Sigmoid colon (tissue), 7 donors: ENCODE measurements around the gene GABRD. TPM values are rescaled to one million over a fixed set of nuclear protein-coding genes. Genes with fewer than 3 reads are reported as not detected.

Experiments used
- DNase-seq: peaks from one replicate; pipeline ENCODE4 v3.0.0-alpha.2; 2019
- H3K27ac ChIP-seq, 4 donors: fragments of 200-600 bp; sonication (generic); one replicate each; pipeline ENCODE4 v1.5.1; 2016 to 2019; ENCODE audit warnings: mild to moderate bottlenecking in 1 of 4
- H3K27me3 ChIP-seq, 3 donors: fragments of 200-600 bp; sonication (generic); one replicate each; pipeline ENCODE4 v1.5.1; 2019; ENCODE audit warnings: mild to moderate bottlenecking in 1 of 3
- H3K36me3 ChIP-seq, 4 donors: fragments of 200-600 bp; sonication (generic); one replicate each; pipeline ENCODE4 v1.5.1; 2016 to 2019
- H3K4me1 ChIP-seq, 4 donors: fragments of 200-600 bp; sonication (generic); one replicate each; pipeline ENCODE4 v1.5.1; 2017 to 2019
- H3K4me3 ChIP-seq, 4 donors: fragments of 200-600 bp; sonication (generic); one replicate each; pipeline ENCODE4 v1.5.1; 2017 to 2019; ENCODE audit warnings: mild to moderate bottlenecking in 2 of 4, moderate library complexity in 1 of 4
- H3K9me3 ChIP-seq, 4 donors: fragments of 200-600 bp in 3 of 4; sonication (generic) in 3 of 4; one replicate each; pipeline versions ENCODE4 v1.5.1 to v1.6.1; 2013 to 2019
- EP300 ChIP-seq, 4 donors: sonication (generic); formaldehyde crosslinking; IDR thresholded peaks; one replicate each; pipeline ENCODE4 v1.6.1; 2017; ENCODE audit warnings: antibody characterized with exemption in 4 of 4
- POLR2A ChIP-seq, 2 donors: fragments of 450-650 bp; IDR thresholded peaks; one replicate each; pipeline ENCODE4 v1.6.1; 2016; ENCODE audit warnings: antibody characterized with exemption in 2 of 2, mild to moderate bottlenecking in 2 of 2, moderate library complexity in 2 of 2
- POLR2AphosphoS5 ChIP-seq, 4 donors: sonication (generic); formaldehyde crosslinking; IDR thresholded peaks; one replicate each; pipeline ENCODE4 v1.6.1; 2017; ENCODE audit warnings: antibody characterized with exemption in 4 of 4
- WGBS, 2 donors: extraction: QIAGEN DNeasy Blood & Tissue Kit; methylation state at CpG; one replicate each; pipeline ENCODE4 v1.1.7; 2013; 5-methylcytosine and 5-hydroxymethylcytosine counted together
- intact Hi-C: fragments of 100-400 bp; cut with DNase I; formaldehyde crosslinking; loops from one replicate; pipeline ENCODE4 v1.15.1; 2023
- polyA plus RNA-seq, 3 donors: library from polyadenylated mRNA; stranded (reverse); fragments of 200-250 nt; gene quantifications; one replicate each; pipeline ENCODE4 v1.2.3, GENCODE V29; 2013
- total RNA-seq, 4 donors: library from RNA; depleted of rRNA; stranded (reverse); fragments of >200 nt; gene quantifications; one replicate each; pipeline ENCODE4 v1.1.0, GENCODE V29; 2016
- TF ChIP-seq, protein P1 (sequence below), 4 experiments: fragments of 450-650 bp in 3 of 4; fragments of 200-600 bp in 1 of 4; IDR thresholded peaks; one replicate each; pipeline ENCODE4 v1.5.1; 2016 to 2019; ENCODE audit warnings: antibody characterized with exemption in 4 of 4, mild to moderate bottlenecking in 3 of 4, moderate library complexity in 2 of 4
- donor health status: healthy with polysubstance abuse.
- donor health status: Bipolar disorder and iron deficiency.
- donor health status: healthy.

Gene GABRD
- total and polyA plus RNA-seq, 7 donors: 0.51 TPM; not detected in 6

DNA sequence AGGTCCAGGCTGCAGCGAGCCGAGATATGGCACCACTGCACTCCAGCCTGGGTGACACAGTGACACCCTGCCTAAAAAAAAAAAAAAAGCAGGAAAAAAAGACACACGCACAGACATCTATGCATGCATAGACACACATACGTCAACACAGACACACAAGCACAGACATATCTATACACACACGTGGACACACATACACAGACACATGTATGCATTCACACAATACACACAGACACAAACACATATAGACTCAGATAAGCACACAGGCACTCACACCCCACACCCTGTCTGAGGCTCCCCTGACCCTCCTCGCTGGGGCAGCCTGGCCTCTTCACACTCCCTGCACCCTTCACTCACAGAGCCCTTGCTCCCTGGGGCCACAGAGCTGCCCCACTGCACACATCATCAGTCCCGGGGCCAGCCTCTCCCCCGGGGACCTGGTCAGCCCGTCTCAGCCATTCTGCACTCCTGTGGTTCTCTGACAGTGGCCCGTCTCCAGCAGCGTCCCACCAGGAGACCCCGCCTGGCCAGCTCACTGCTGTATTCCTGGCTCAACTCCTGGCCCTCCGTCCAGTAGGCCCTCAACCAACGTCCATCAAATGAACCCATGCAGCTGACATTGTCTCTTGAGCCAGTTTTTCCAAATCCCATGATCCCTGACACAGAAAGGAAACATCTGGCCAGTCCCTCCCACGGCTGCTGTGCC lies 26.5 kb downstream of the GABRD start:
- TF ChIP-seq POLR2AphosphoS5 (IDR thresholded peaks at IDR 0.05) (peak in 1 of 4 donors; percentile 30), EP300 (IDR thresholded peaks at IDR 0.05) (no peak)
- Histone ChIP-seq H3K4me1 (peaks cover 0 to 34% (median 21%) of the 10 kb centered on the region in 4 donors), H3K27ac (no peak overlapping the region), H3K36me3 (no peaks in the 10 kb centered on the region), H3K27me3 (peaks cover 15 to 72% (median 60%) of the 10 kb centered on the region in 3 donors), H3K9me3 (no peaks in the 10 kb centered on the region), H3K4me3 (no peak overlapping the region)
- 66 to 69% methylated on average over 15 of the region's 15 CpGs for whole genome bisulfite sequencing, 2 donors
- no peak for DNase-seq
- intact Hi-C loops: loop anchor here (5.0 kb wide), 1 partner anchor 103 kb away; no protein-coding TSS in a partner anchor

DNA sequence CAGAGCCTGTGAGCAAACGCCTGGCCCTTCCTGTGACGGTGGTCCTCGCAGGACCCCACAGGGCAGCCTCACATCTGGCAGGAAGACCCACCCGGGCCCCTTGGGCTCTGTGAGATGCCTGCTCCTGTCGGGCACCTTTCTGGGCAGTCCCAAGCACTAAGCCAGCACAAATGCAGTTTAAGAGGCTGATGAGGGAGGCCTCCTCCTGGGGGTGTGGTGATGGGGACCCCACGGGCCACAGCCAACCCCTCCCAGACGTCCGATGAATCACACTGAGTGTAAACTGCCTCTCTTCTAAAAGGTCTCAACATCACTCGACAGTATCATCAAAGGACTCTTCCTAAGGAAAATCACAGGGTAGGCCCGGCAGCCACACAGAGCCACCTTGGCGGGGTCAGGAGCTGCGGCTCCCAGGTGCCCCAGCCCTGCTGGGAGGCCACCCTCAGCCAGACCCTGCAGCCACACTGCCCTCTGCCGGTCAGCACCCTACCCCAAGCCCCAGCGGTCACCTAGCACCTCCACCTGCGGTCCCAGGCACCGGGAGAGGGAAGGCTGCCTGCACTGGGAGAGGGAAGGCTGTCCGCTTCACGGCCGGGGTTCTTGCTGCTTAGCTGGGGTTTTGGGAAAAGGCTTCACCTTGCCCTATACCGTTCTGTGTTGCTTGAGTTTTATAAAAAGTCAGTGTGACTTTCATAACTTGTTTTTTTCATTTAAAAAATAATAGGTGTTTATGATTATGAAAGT lies 27.2 kb downstream of the GABRD start:
- intact Hi-C loops: loop anchor here (5.0 kb wide), 1 partner anchor 104 kb away; no protein-coding TSS in a partner anchor

DNA sequence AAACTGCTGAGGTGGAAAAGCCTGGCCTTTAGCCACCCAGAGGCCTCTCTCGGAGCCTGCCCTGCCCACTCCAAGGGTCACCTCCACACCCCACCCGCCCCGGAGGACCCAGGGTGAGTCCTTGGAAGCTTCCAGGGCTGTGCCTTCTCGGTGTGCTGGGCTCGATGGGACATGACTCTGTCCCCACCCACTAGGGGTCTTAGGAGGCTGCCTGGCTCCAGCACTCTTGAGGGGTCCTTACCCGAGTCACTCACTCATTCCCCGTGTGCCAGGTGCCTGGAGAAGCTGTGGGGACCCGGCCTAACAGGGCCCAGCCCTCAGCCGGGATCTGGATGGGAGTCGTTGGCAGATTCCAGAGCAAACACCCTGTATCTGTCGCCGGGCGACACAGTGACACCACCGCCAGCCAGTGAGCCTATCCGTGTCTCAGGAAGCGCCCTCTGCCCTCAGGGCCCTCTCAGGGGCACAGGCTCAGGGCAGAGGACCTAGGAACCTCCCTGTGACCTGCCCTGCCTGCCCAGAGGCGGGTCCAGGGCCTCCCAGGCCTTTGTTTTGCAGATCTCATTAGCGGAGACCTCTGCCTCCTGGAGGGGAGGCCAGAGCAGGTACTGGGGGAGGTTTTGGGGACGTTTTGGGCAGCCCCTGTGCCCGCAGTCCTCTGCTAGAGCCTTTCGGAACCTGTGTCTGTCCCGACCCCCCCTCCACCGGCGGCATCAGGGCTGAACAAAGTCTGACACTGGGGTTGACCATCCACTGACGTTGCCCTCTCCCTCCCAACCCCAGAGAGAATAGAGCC lies 28.0 kb downstream of the GABRD start:
- TF ChIP-seq POLR2AphosphoS5 (IDR thresholded peaks at IDR 0.05): no peak
- TF ChIP-seq, protein P1, sequence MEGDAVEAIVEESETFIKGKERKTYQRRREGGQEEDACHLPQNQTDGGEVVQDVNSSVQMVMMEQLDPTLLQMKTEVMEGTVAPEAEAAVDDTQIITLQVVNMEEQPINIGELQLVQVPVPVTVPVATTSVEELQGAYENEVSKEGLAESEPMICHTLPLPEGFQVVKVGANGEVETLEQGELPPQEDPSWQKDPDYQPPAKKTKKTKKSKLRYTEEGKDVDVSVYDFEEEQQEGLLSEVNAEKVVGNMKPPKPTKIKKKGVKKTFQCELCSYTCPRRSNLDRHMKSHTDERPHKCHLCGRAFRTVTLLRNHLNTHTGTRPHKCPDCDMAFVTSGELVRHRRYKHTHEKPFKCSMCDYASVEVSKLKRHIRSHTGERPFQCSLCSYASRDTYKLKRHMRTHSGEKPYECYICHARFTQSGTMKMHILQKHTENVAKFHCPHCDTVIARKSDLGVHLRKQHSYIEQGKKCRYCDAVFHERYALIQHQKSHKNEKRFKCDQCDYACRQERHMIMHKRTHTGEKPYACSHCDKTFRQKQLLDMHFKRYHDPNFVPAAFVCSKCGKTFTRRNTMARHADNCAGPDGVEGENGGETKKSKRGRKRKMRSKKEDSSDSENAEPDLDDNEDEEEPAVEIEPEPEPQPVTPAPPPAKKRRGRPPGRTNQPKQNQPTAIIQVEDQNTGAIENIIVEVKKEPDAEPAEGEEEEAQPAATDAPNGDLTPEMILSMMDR (IDR thresholded peaks at IDR 0.05): no peak
- no peak for TF ChIP-seq POLR2A (IDR thresholded peaks at IDR 0.05)
- no peak for TF ChIP-seq EP300 (IDR thresholded peaks at IDR 0.05)
- DNase-seq: no peak
- peaks cover 0 to 39% (median 25%) of the 10 kb centered on the region in 4 donors for H3K4me1 ChIP-seq
- no peak overlapping the region for H3K4me3 ChIP-seq
- peaks cover 21 to 87% (median 70%) of the 10 kb centered on the region in 3 donors for H3K27me3 ChIP-seq
- H3K27ac ChIP-seq: no peak overlapping the region
- intact Hi-C loops: loop anchor here (5.0 kb wide), 1 partner anchor 105 kb away; no protein-coding TSS in a partner anchor
- H3K9me3 ChIP-seq: no peaks in the 10 kb centered on the region
- 30 to 49% methylated on average over 25 of the region's 25 CpGs for WGBS, 2 donors
- H3K36me3 ChIP-seq: no peaks in the 10 kb centered on the region

More for the DNA sequence above, 27.2 kb downstream of the GABRD start:
- no peak for DNase-seq
- Histone ChIP-seq H3K27me3 (peaks cover 20 to 79% (median 67%) of the 10 kb centered on the region in 3 donors), H3K27ac (no peak overlapping the region), H3K4me3 (no peak overlapping the region), H3K9me3 (no peaks in the 10 kb centered on the region), H3K36me3 (no peaks in the 10 kb centered on the region), H3K4me1 (peaks cover 0 to 39% (median 25%) of the 10 kb centered on the region in 4 donors)
- WGBS, 2 donors: 24 to 33% methylated on average over 20 of the region's 20 CpGs
- TF ChIP-seq POLR2AphosphoS5 (IDR thresholded peaks at IDR 0.05) (no peak), EP300 (IDR thresholded peaks at IDR 0.05) (no peak), POLR2A (IDR thresholded peaks at IDR 0.05) (no peak)
- TF ChIP-seq, protein P1 (IDR thresholded peaks at IDR 0.05): peak in 3 of 4 experiments; percentile 21 to 43 (median 36)

DNA sequence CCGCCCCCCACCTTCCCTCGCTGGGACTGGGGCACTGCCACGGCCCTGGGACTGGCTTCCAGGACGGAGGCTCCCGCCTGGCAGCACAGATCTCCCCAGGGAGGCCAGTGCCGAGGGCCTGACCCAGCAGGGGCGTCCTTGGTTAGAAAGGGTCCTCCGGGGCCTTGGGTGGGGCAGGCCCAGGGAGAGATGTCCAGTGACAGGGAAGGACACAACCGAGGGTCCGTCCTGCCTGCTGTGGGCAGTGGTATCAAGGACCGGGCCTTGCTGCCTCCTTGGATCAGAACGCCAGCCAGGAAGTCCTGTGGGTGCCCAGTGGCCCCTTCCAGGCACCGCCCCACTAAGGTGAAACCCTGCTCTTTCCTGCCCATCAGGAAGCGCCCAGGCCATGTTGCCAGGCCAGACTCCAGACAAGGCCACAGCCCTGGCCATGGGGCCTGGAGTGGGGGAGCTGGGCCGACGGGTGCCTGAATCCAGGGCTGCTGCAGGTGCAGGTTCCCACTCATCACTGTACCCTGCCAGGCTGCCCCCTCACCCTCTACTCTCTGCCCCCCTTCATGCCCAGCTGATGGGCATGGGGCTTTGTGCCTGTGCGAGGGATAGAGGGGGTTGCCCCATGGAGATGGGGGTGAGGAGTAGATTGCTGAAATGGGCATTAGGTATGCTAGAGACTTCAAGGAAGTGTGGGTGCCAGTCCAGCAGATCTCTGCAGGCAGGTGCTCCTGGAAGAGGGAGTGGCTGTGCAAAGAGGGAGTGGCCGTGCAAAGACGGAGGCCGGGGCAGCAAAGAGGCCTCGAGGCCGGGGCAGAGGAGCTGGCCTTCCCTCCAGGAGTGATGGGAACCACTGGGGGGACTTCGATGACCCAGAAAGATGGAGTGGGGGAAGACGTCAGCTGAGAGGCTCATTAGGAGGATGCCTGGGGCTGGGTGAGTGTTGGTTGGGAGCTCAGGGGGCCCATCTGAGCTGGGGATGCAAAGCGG lies 28.9 kb downstream of the GABRD start:
- Histone ChIP-seq H3K9me3 (no peaks in the 10 kb centered on the region), H3K27ac (no peak overlapping the region), H3K4me3 (no peak overlapping the region), H3K4me1 (peaks cover 0 to 39% (median 25%) of the 10 kb centered on the region in 4 donors), H3K27me3 (peaks cover 21 to 88% (median 67%) of the 10 kb centered on the region in 3 donors), H3K36me3 (no peaks in the 10 kb centered on the region)
- 50 to 74% methylated on average over 25 of the region's 25 CpGs for WGBS, 2 donors
- TF ChIP-seq, protein P1 (IDR thresholded peaks at IDR 0.05): no peak
- TF ChIP-seq POLR2AphosphoS5 (IDR thresholded peaks at IDR 0.05) (no peak), POLR2A (IDR thresholded peaks at IDR 0.05) (no peak), EP300 (IDR thresholded peaks at IDR 0.05) (no peak)
- intact Hi-C loops: loop anchor here (5.0 kb wide), 1 partner anchor 106 kb away; no protein-coding TSS in a partner anchor
- DNase-seq: no peak
